ENCODE results near the gene TCP10L.

DNA sequence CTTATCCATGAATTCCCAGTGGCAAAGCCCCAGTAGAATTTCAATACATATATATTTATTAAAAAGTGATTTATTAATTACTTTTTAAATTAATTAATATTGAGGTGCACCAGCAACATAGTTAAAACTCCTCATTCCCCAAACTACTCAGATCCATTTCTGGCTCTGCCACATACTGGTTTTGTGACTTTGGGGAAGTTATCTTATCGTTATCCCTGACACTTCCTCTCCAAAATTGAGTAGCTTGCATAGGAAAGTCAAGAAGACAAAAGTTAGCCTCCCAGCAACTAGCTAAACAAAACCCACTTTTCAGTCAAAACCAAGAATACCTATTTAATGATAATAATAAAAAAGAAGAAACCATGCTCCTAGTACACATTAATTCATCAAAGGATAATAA, 35.9 kb downstream of the TCP10L start:
- TF ChIP-seq REST (IDR thresholded peaks at IDR 0.05; ENCODE audit: low read depth, low read length) (no peak), CBX3 (IDR thresholded peaks at IDR 0.05; ENCODE audit: borderline replicate concordance, low read depth) (no peak), ZNF687 (IDR thresholded peaks at IDR 0.05) (no peak), RFX5 (IDR thresholded peaks at IDR 0.05; ENCODE audit: low read depth, low read length) (no peak), SPI1 (IDR thresholded peaks at IDR 0.05; ENCODE audit: borderline replicate concordance, insufficient read depth, low read depth, low read length) (no peak), MYC (IDR thresholded peaks at IDR 0.05; ENCODE audit: insufficient read depth, insufficient read length, insufficient replicate concordance, low read length, severe bottlenecking) (no peak), EP300 (IDR thresholded peaks at IDR 0.05; ENCODE audit: borderline replicate concordance in 1 of 2, control insufficient read depth in 1 of 2, low read depth in 2 of 2, low read length in 2 of 2) (no peak), POLR2A (IDR thresholded peaks at IDR 0.05; ENCODE audit: low read depth, low read length) (no peak)
- TF ChIP-seq, protein P1, sequence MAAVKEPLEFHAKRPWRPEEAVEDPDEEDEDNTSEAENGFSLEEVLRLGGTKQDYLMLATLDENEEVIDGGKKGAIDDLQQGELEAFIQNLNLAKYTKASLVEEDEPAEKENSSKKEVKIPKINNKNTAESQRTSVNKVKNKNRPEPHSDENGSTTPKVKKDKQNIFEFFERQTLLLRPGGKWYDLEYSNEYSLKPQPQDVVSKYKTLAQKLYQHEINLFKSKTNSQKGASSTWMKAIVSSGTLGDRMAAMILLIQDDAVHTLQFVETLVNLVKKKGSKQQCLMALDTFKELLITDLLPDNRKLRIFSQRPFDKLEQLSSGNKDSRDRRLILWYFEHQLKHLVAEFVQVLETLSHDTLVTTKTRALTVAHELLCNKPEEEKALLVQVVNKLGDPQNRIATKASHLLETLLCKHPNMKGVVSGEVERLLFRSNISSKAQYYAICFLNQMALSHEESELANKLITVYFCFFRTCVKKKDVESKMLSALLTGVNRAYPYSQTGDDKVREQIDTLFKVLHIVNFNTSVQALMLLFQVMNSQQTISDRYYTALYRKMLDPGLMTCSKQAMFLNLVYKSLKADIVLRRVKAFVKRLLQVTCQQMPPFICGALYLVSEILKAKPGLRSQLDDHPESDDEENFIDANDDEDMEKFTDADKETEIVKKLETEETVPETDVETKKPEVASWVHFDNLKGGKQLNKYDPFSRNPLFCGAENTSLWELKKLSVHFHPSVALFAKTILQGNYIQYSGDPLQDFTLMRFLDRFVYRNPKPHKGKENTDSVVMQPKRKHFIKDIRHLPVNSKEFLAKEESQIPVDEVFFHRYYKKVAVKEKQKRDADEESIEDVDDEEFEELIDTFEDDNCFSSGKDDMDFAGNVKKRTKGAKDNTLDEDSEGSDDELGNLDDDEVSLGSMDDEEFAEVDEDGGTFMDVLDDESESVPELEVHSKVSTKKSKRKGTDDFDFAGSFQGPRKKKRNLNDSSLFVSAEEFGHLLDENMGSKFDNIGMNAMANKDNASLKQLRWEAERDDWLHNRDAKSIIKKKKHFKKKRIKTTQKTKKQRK (IDR thresholded peaks at IDR 0.05; ENCODE audit: low read depth, low read length): no peak
